Measurements from ENCODE around the gene DDX54.
"Not testable (repeated sequence)": the region's sequence is repeated elsewhere in the genome, so short reads cannot be mapped to it uniquely, and the experiment has no call there.

DDX54 gene

DNA sequence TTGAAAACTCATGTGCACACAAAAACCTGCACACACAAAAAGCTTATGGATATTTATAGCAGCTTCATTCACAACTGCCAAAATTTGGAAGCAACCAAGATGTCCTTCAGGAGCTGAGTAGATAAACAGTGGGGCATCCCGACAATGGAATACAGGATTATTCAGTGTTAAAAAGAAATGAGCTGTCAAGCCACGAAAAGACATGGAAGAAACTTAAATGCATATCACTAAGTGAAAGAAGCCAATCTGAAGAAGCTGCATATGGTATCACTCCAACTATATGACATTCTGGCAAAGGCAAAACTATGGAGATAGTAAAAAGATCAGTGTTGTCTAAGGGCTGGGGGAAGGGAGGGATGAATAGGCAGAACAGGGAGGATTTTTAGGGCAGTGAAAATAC lies 30.7 kb upstream of the DDX54 start:
- no peak for DNase-seq (ENCODE audit: low spot score)

DNA sequence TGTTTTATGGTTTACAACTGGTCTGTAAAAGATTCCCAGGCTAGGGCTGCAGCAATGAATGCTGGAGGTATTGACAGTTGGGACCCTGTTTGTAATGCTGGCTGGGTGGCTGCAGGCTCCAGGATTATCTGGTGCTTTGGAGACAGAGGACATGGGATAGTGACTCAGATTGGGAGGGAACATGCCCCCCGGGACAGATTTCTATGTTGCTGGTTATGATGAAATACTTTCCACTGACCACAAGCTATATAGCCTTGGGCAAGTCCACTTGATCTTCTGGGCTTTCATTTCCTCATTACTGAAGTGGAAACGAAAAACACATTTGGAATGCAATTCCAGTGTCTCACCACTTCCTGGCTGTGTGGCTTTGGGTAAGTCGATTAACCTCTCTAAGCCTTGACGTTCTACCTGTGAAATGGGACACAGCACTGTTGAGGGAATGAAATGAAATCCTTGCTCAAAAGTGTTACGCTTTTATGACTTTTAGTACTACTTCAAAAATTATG lies 29.7 kb upstream of the DDX54 start:
- peak; percentile 92 for DNase-seq (ENCODE audit: low spot score)

DNA sequence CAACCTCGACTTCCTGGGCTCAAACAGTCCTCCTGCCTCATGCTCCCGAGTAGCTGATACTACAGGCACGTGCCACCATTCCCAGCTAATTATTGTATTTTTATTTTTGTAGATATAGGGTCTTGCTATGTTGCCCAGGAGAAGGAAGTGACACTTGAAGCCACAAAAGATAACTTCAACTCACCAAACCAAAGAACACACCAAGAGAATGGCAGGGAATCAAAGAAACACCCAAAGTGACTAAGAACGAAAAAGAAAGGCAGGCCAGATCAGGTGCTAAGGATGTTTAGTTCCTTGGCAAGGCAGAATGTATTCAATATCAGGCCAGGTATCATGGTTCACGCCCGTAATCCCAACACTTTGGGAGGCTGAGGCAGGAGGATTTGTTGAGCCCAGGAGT lies 25.9 kb upstream of the DDX54 start:
- no peak for DNase-seq (ENCODE audit: low spot score)

GRCh38 chr12:113208041-113208934 lies 23.0 kb upstream of the DDX54 start:
- peak; percentile 75 for DNase-seq (ENCODE audit: low spot score)

- no peak for DNase-seq (ENCODE audit: low spot score)
Measured at GRCh38 chr12:113207613-113208040, 22.3 kb upstream of the DDX54 start.

GRCh38 chr12:113206802-113207201 lies 21.5 kb upstream of the DDX54 start:
- not testable (repeated sequence) for DNase-seq (ENCODE audit: low spot score)

DNA sequence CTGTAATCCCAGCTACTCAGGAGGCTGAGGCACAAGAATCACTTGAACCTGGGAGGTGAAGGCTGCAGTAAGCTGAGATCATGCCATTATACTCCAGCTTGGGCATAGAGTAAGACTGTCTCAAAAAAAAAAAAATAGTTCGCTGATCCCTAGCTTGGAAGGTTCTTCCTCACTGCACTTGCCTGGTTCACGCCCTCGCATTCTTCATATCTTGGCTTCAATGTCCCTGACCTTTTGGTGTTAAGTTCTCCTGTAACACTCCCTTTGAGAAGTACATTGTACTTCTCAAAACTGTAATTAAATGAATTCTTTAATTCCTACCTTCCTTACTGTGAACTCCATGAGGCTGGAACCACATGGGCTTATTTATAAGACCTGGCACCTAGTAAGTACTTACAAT lies 19.5 kb upstream of the DDX54 start:
- DNase-seq (ENCODE audit: low spot score): no peak

DNA sequence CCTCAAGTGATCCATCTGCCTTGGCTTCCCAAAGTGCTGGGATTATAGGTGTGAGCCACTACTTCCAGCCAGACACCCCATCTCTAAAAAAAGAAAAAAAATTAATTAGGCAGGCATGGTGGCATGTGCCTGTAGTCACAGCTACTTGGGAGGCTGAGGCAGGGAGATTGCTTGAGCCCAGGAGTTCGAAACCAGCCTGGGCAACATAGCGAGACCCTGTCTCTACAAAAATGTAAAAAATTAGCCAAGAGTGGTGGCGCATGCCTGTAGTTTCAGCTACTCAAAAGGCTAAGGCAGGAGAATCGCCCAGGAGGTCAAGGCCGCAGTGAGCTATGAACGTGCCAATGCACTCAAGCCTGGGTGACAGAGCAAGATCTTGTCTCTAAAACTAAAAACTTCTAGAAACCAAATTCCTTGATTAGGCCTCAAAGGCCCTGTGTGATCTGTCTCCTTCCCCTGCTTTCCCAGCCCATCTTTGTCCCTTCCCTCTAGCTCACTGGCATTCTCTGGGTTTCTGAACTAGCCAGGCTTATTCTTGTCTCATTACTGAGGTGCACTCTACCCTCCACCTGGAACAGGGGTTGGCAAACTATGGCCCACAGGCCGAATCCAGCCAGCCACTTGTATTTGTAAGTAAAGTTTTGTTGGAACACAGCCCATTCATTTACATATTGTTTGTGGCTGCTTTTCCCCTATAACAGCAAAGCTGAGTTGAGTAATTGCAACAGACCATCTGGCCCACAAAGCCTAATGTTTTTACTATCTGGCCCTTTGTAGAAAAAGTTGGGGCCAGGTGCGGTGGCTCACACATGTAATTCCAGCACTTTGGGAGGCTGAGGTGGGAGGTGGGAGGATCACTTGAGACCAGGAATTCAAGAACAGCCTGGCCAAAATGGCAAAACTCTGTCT lies 18.8 kb upstream of the DDX54 start:
- DNase-seq (ENCODE audit: low spot score): no peak

DNA sequence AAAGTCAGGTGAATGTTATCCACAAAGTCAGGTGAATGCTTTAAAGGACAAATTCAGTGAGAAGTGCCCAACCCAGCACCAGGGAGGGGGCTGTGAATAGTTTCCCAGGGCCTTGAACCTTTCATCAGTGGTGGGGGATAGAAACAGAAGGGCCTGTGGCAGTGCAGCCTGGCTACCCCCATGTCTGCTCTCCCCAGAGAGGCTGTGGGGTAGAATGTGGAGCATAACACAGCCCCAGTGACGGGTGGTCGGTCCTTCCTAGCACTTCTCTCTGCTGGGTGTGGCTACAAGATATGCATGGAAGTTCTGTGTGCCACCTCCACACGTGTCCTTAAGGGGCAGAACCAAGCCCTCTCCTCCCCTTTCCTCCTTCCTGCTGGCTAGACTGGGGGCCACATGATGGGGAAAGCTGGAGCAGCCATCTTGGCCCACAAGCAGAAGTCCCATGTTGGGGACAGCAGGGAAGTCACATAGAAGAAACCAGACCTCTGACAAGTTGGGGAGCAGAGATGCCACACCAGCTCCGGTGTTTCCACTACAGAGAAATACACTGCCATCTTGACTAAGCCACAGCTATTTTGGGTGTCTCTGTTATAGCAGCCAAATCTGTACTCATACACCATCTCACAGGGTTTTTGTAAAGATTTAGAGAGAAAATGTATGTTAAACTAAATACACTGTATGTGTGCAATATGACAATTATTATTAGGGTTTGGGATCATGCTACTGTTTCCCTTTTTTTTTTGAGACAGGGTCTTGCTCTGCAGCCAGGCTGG lies 17.2 kb upstream of the DDX54 start:
- DNase-seq (ENCODE audit: low spot score): no peak

GRCh38 chr12:113201187-113202177 lies 16.2 kb upstream of the DDX54 start:
- DNase-seq (ENCODE audit: low spot score): no peak

DNA sequence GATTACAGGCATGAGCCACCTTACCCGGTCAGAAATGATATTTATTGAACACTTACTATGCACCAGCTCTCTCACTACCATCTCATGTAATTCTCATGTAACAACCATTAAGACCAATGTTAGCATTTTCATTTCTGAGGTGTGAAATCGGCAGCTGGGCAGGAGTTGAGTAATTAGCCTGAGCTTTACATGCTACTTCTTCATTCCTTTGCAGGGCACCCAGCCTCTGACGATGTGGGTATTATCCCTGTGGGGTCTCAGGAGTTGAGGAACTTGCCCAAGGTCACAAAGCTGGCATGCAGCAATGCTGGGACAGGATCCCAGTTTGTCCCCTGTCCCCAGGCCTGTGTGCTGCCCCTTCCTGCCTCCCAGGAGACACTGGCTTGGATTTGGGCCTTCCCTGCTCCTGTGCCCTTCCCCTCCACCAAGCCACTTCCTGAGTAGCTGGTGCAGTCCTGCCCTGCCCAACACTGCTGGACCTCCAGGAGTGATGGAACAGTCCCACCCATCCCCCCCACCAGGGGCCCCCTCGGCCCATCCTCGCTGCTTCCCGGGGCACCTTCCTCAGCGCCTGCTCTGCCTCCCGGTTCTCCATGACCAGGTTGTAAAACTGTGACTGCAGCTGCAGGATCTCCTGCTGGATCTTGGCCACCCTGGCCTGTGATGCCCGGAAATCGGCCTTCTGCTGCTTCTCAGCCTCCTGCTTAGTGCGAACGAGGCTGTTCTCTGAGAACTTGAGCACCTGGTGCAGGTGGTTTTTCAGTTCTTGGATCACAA lies 14.9 kb upstream of the DDX54 start:
- no peak for DNase-seq (ENCODE audit: low spot score)

DNA sequence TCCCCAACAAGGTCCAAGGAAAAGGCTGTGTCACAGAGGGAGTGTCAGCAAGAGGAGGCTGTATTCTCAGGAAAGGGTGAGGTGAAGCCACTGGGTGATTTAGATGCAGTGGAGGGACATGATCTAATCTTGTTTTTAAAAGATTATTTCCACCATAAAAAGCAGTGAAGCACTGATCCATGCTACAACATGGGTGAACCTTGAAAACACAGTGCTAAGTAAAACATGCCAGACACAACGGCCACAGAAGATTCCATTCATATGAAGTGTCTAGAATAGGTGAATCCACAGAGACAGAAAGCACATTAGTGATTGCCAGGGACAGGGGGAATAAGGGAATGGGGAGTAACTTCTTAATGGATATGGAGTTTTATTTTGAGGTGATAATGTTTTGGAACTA lies 13.0 kb upstream of the DDX54 start:
- DNase-seq (ENCODE audit: low spot score): no peak

DNA sequence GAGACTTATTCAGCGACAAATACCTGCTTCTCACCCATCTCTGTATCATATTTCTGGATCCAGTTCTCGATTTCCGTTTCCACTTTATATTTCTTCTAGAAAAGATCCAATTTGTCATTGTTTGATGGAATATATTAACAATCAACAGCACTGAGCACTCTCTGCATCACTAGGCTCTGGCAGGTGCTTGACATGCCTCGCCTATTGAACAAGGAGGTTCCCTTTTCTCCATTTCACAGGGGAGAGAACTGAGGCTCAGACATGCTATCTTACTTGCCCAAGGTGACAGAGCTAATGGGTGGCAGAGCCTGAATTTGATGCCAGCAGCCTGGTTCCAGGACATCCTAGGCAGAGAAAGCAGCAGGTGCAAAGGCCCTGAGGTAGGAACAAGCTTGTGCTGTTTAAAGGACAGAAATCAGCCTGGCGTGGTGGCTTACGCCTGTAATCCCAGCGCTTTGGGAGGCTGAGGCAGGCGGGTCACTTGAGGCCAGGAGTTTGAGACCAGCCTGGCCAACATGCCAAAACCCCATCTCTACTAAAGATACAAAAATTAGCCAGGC lies 12.3 kb upstream of the DDX54 start:
- no peak for DNase-seq (ENCODE audit: low spot score)

- DNase-seq (ENCODE audit: low spot score): peak; percentile 76
Measured at GRCh38 chr12:113196990-113197389, 11.7 kb upstream of the DDX54 start.

DNA sequence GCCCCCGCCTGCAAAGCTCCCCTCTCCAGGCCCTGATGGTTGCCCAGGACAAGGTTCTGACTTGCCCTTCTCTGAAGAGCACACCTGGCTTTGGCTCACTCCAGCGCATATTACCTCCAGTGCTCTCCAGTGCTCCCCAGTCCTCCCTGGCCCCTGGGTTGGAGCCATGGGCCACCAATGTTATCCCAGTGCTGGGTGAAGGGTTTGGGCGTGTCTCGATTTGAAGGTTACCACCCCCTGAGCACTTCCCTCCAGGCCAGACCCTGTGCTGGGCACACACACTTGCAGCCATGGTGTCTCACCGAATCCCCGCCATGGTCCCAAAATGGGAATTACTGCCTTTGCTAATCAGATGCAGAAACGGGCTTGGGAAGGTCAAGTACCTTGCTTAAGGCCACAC lies 11.3 kb upstream of the DDX54 start:
- no peak for DNase-seq (ENCODE audit: low spot score)

DNA sequence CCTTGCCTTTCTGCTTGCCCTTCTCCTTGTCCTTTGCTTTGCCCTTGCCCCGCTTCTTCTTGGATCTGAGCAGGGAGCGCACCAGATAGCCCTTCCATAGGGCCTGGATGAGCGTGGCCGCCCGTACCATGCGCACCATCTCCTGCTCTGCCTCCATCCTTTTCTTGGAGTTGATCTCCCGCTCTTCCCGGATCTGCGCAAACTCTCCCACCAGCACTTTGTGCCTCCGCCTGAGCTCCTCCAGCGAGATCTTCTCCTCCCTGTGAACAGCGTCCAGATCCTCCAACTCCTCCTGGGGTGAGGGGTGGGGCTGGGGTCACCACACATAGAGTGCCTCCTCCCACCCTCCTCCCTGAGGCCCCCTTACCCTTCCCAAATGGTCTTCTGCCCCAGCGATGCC lies 10.3 kb upstream of the DDX54 start:
- DNase-seq (ENCODE audit: low spot score): no peak

DNA sequence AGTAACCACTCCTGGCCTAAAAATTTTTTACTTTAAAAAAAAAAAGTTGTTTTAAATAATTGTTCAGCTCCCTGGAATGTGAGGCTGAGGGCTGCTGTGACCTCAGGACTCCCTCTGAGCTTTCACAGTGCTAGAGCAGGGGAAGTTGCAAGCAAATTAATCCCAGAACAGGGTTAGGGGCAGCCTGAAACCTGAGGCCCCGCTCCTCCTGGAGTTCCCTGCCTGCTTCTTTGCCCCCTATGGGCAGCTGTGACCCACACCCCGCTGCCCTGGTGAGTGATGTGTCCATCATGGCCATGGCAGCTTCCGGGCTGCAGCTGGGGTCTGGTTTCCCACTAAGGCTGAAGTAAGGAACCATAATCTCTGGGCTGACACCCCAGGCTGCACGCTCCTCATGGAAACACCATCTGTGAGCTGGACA lies 9.7 kb upstream of the DDX54 start:
- no peak for DNase-seq (ENCODE audit: low spot score)

- no peak for DNase-seq (ENCODE audit: low spot score)
Measured at GRCh38 chr12:113191227-113191626, 5.9 kb upstream of the DDX54 start.

DNA sequence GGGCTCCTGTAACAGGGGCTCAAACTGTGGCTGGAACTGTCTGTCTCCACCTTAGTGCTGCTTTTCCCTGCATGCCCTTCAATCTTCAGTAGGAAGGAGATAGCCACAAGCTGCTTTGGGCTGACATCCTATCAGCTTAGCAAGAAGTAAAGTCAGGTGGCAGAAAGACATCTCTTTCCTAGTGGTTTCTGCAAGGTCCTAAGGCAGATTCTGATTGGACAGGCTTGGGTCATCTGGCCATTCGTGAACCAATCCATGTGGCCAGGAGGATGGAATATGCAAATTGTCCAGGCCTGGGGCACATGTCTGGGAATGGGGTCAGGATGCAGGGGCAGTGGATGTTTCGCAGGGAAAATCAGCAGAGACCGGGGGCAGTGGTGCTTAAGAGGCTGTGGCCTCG lies 5.5 kb upstream of the DDX54 start:
- peak; percentile 44 for DNase-seq (ENCODE audit: low spot score)

- no peak for DNase-seq (ENCODE audit: low spot score)
Measured at GRCh38 chr12:113189361-113189760, 4.1 kb upstream of the DDX54 start.
